HCT116 (cell line): ENCODE results near the gene GABBR2. TPM values are rescaled to one million over a fixed set of nuclear protein-coding genes. Genes with fewer than 3 reads are reported as not detected.

Source experiments
- ATAC-seq: fragments of 200-7000 bp; cut with Tn5 transposase; 2 replicates; pipeline ENCODE4 v1.9.1; 2020; ENCODE audit warnings: mild to moderate bottlenecking, moderate library complexity
- BruUV-seq: library from RNA; stranded (reverse); fragments of 400-500 nt; replicated peaks from 2 replicates; lab custom pipeline; 2021; lab: Mats Ljungman, UMichigan
- CTCF ChIA-PET: fragments of 300-600 bp; sonication (Branson Sonifier 250); formaldehyde crosslinking; loops from one replicate; lab custom pipeline; 2021; ENCODE audit warnings: antibody characterized with exemption; lab: Charles Lee
- POLR2A ChIA-PET: fragments of 300-600, 350-600 bp; sonication (Branson Sonifier 250); formaldehyde crosslinking; loops from one replicate; lab custom pipeline; 2021; ENCODE audit warnings: antibody characterized with exemption; lab: Charles Lee
- RAD21 ChIA-PET, 2 experiments: fragments of 300-600 bp; sonication (Branson Sonifier 250); formaldehyde crosslinking; loops; one replicate each; lab custom pipeline; 2023; ENCODE audit warnings: low total read pairs in 2 of 2; ENCODE audit not compliant: uncharacterized antibody in 2 of 2, unreplicated experiment in 2 of 2, low non-redundant PET in 1 of 2; lab: Charles Lee
- DNase-seq: peaks from one replicate; pipeline ENCODE4 v3.0.0-alpha.2; 2010; ENCODE audit warnings: low read depth, low spot score
- H2AFZ ChIP-seq: fragments of 200-600 bp; shearing (Covaris generic), sonication (generic); 2 replicates; pipeline ENCODE4 v1.6.1; 2017; ENCODE audit warnings: low read depth, mixed run types, mixed read lengths, antibody characterized with exemption, low read length; ENCODE audit not compliant: poor library complexity, severe bottlenecking
- H3K27ac ChIP-seq: 2 replicates; pipeline ENCODE4 v1.5.1; 2012; ENCODE audit warnings: low read depth, low read length
- H3K27me3 ChIP-seq: fragments of 200-600 bp; sonication (generic); 2 replicates; pipeline ENCODE4 v1.6.1; 2016; ENCODE audit warnings: mixed run types, low read length, mixed read lengths; ENCODE audit not compliant: insufficient read depth
- H3K36me3 ChIP-seq, 2 experiments: fragments of 200-500 bp in 1 of 2; fragments of 200-600 bp in 1 of 2; sonication (Bioruptor generic) in 1 of 2; sonication (generic) in 1 of 2; 2 replicates each; pipeline versions ENCODE4 v1.5.1 to v1.6.1; 2014 to 2016; ENCODE audit warnings: low read length in 2 of 2, inconsistent platforms in 1 of 2, mixed read lengths in 1 of 2, mixed run types in 1 of 2; ENCODE audit not compliant: insufficient read depth in 2 of 2, control insufficient read depth in 1 of 2
- H3K4me1 ChIP-seq, 2 experiments: fragments of 200-600 bp in 1 of 2; sonication (generic) in 1 of 2; 2 replicates each; pipeline versions ENCODE4 v1.5.1 to v1.6.1; 2012 to 2017; ENCODE audit warnings: low read length in 2 of 2, inconsistent platforms in 1 of 2, mild to moderate bottlenecking in 1 of 2, mixed read lengths in 1 of 2, mixed run types in 1 of 2, moderate library complexity in 1 of 2; ENCODE audit not compliant: insufficient read depth in 2 of 2, control insufficient read depth in 1 of 2
- H3K4me2 ChIP-seq: fragments of 200-600 bp; sonication (generic); 2 replicates; pipeline ENCODE4 v1.6.1; 2017; ENCODE audit warnings: mixed run types, low read length, mixed read lengths
- H3K4me3 ChIP-seq, 2 experiments: fragments of 200-600 bp in 1 of 2; sonication (generic) in 1 of 2; replicated peaks in 1 of 2; 2 replicates each; pipeline ENCODE4 v1.5.1; 2011 to 2016; ENCODE audit warnings: low read length in 2 of 2, control low read depth in 1 of 2, low read depth in 1 of 2, mild to moderate bottlenecking in 1 of 2, mixed read lengths in 1 of 2, mixed run types in 1 of 2
- H3K79me2 ChIP-seq: fragments of 200-600 bp; sonication (generic); 2 replicates; pipeline ENCODE4 v1.6.1; 2017; ENCODE audit warnings: mild to moderate bottlenecking, mixed run types, low read length, moderate library complexity, mixed read lengths; ENCODE audit not compliant: insufficient read depth
- H3K9ac ChIP-seq: fragments of 200-600 bp; sonication (generic); 2 replicates; pipeline ENCODE4 v1.6.1; 2016; ENCODE audit warnings: low read length, mixed read lengths
- H3K9me2 ChIP-seq: fragments of 200-600 bp; sonication (generic), shearing (Covaris generic); 2 replicates; pipeline ENCODE4 v1.6.1; 2017; ENCODE audit warnings: mixed run types, mild to moderate bottlenecking, moderate library complexity; ENCODE audit not compliant: insufficient read depth
- H3K9me3 ChIP-seq, 2 experiments: fragments of 200-500 bp in 1 of 2; fragments of 200-600 bp in 1 of 2; sonication (Bioruptor generic) in 1 of 2; sonication (generic) in 1 of 2; 2 replicates each; pipeline ENCODE4 v1.6.1; 2014 to 2017; ENCODE audit warnings: low read length in 2 of 2, mixed read lengths in 2 of 2, inconsistent platforms in 1 of 2, low read depth in 1 of 2, mild to moderate bottlenecking in 1 of 2, mixed run types in 1 of 2, moderate library complexity in 1 of 2; ENCODE audit not compliant: control insufficient read depth in 1 of 2, insufficient read depth in 1 of 2
- H4K20me1 ChIP-seq: fragments of 200-600 bp; sonication (generic), shearing (Covaris generic); 2 replicates; pipeline ENCODE4 v1.6.1; 2017; ENCODE audit warnings: mixed run types, mild to moderate bottlenecking, moderate library complexity; ENCODE audit not compliant: insufficient read depth
- ATF3 ChIP-seq: IDR thresholded peaks from 2 replicates; pipeline ENCODE4 v1.6.1; 2012
- CEBPB ChIP-seq: IDR thresholded peaks from 2 replicates; pipeline ENCODE4 v1.6.1; 2012; ENCODE audit warnings: low read depth
- CTCF ChIP-seq, 3 experiments: fragments of 200-600 bp in 1 of 3; sonication (generic) in 1 of 3; IDR thresholded peaks in 2 of 3; conservative IDR thresholded peaks in 1 of 3; 2 replicates each; pipeline ENCODE4 v1.5.1; 2012 to 2017; ENCODE audit warnings: low read depth in 2 of 3, low read length in 2 of 3, antibody characterized with exemption in 1 of 3, borderline replicate concordance in 1 of 3, control low read depth in 1 of 3, mild to moderate bottlenecking in 1 of 3, mixed read lengths in 1 of 3, mixed run types in 1 of 3, moderate library complexity in 1 of 3; ENCODE audit not compliant: insufficient read depth in 1 of 3
- EGR1 ChIP-seq: IDR thresholded peaks from 2 replicates; pipeline ENCODE4 v1.6.1; 2012; ENCODE audit warnings: low read depth
- EZH2 ChIP-seq: fragments of 200-600 bp; sonication (generic); IDR thresholded peaks from 2 replicates; pipeline ENCODE4 v1.6.1; 2017; ENCODE audit warnings: antibody characterized with exemption, mixed run types
- FOSL1 ChIP-seq: IDR thresholded peaks from 2 replicates; pipeline ENCODE4 v1.6.1; 2012; ENCODE audit warnings: low read depth
- MAX ChIP-seq: IDR thresholded peaks from 2 replicates; pipeline ENCODE4 v1.6.1; 2012
- POLR2AphosphoS5 ChIP-seq: IDR thresholded peaks from 2 replicates; pipeline ENCODE4 v1.6.1; 2011; ENCODE audit warnings: mild to moderate bottlenecking, low read depth, low read length, moderate library complexity
- SP1 ChIP-seq: IDR thresholded peaks from 2 replicates; pipeline ENCODE4 v1.6.1; 2012; ENCODE audit warnings: low read depth
- SRF ChIP-seq: IDR thresholded peaks from 2 replicates; pipeline ENCODE4 v1.6.1; 2012; ENCODE audit warnings: low read depth
- TCF7L2 ChIP-seq: IDR thresholded peaks from 2 replicates; pipeline ENCODE4 v1.7.0; 2011; ENCODE audit warnings: borderline replicate concordance, inconsistent platforms; ENCODE audit not compliant: insufficient read depth, insufficient read length; ENCODE audit errors: extremely low read depth
- YY1 ChIP-seq: IDR thresholded peaks from 2 replicates; pipeline ENCODE4 v1.6.1; 2011; ENCODE audit warnings: low read length, low read depth, moderate library complexity, mild to moderate bottlenecking; ENCODE audit not compliant: insufficient replicate concordance; ENCODE audit errors: extremely low read depth
- ZBTB33 ChIP-seq: IDR thresholded peaks from 2 replicates; pipeline ENCODE4 v1.6.1; 2011; ENCODE audit warnings: mild to moderate bottlenecking, low read length, moderate library complexity; ENCODE audit not compliant: insufficient replicate concordance; ENCODE audit errors: extremely low read depth
- ZNF274 ChIP-seq: fragments of 200-500 bp; sonication (Bioruptor generic); IDR thresholded peaks from 2 replicates; pipeline ENCODE4 v1.6.1; 2014; ENCODE audit warnings: mild to moderate bottlenecking, low read depth, low read length, inconsistent platforms
- intact Hi-C: fragments of 100-400 bp; cut with micrococcal nuclease; formaldehyde crosslinking; loops from 2 replicates; pipeline ENCODE4 v1.10.0; 2022
- total RNA-seq: library from RNA; stranded (reverse); gene quantifications from one replicate; pipeline ENCODE4 v1.2.1, GENCODE V29; 2021; ENCODE audit not compliant: unreplicated experiment

GABBR2 gene
- total RNA-seq, 1 experiment from 2014 or later, result 0.15 TPM

GRCh38 chr9:98609646-98610045 is 99.1 kb downstream of the GABBR2 start:
- Histone ChIP-seq H3K4me2 (no peak overlapping the region), H3K4me3 (no peak overlapping the region), H3K4me1 (no peaks in the 10 kb centered on the region), H3K9me3 (no peaks in the 10 kb centered on the region), H3K27ac (no peak overlapping the region), H3K36me3 (no peaks in the 10 kb centered on the region), H4K20me1 (no peaks in the 10 kb centered on the region), H3K9ac (no peak overlapping the region), H3K79me2 (no peaks in the 10 kb centered on the region)
- DNase-seq, result no peak
- BruUV-seq, result no TSS peak
- ChIA-PET POLR2A (no interaction called here), RAD21 (no interaction called here)
- no peak for ATAC-seq
- intact Hi-C loops, result no loop called here
- no peak for TF ChIP-seq FOSL1
- no peak for TF ChIP-seq YY1
- TF ChIP-seq CTCF (IDR thresholded peaks at IDR 0.05 in 2 of 3, conservative IDR thresholded peaks at IDR 0.05 in 1 of 3; ENCODE audit: borderline replicate concordance in 1 of 3, insufficient read depth in 1 of 3, low read depth in 2 of 3, low read length in 2 of 3), result no peak
- TF ChIP-seq EZH2, result no peak
- TF ChIP-seq, all 23 proteins: peak for 0
- CTCF ChIA-PET, result no interaction called here
- Histone ChIP-seq H3K9me2 (no peaks in the 10 kb centered on the region), H3K27me3 (peaks cover 13% of the 10 kb centered on the region; the same call in 1 of the 2 replicates), H2AFZ (no peak overlapping the region)

GRCh38 chr9:98607787-98608186 is 100.9 kb downstream of the GABBR2 start:
- H2AFZ ChIP-seq, result no peak overlapping the region
- no peak overlapping the region for H3K9ac ChIP-seq
- BruUV-seq, result no TSS peak
- H3K79me2 ChIP-seq, result no peaks in the 10 kb centered on the region
- RAD21 ChIA-PET, result no interaction called here
- H3K27me3 ChIP-seq, result peaks cover 11% of the 10 kb centered on the region; the same call in 1 of the 2 replicates
- no peak for DNase-seq
- H3K4me1 ChIP-seq, result no peaks in the 10 kb centered on the region
- CTCF ChIA-PET, result no interaction called here
- no peaks in the 10 kb centered on the region for H4K20me1 ChIP-seq
- no peaks in the 10 kb centered on the region for H3K9me2 ChIP-seq
- H3K4me2 ChIP-seq, result no peak overlapping the region
- no peak overlapping the region for H3K27ac ChIP-seq
- POLR2A ChIA-PET, result no interaction called here
- intact Hi-C loops, result no loop called here
- H3K4me3 ChIP-seq, result no peak overlapping the region
- ATAC-seq, result no peak
- no peaks in the 10 kb centered on the region for H3K9me3 ChIP-seq
- no peaks in the 10 kb centered on the region for H3K36me3 ChIP-seq
- no peak for TF ChIP-seq TCF7L2
- TF ChIP-seq ATF3, result no peak
- no peak for TF ChIP-seq MAX
- TF ChIP-seq EZH2, result no peak
- no peak for TF ChIP-seq ZBTB33
- TF ChIP-seq POLR2AphosphoS5, result no peak
- no peak for TF ChIP-seq ZNF274
- no peak for TF ChIP-seq CEBPB
- TF ChIP-seq SRF, result no peak
- no peak for TF ChIP-seq SP1
- no peak for TF ChIP-seq EGR1
